ENCODE results near the gene ABCB11. TPM values are rescaled to one million over a fixed set of nuclear protein-coding genes. Genes with fewer than 3 reads are reported as not detected.

Gene ABCB11
- total and polyA plus RNA-seq, 2 donors (not counting 3 experiments of a cell fraction or from before 2014, with no cell fraction given): 0.22 to 0.44 TPM

DNA sequence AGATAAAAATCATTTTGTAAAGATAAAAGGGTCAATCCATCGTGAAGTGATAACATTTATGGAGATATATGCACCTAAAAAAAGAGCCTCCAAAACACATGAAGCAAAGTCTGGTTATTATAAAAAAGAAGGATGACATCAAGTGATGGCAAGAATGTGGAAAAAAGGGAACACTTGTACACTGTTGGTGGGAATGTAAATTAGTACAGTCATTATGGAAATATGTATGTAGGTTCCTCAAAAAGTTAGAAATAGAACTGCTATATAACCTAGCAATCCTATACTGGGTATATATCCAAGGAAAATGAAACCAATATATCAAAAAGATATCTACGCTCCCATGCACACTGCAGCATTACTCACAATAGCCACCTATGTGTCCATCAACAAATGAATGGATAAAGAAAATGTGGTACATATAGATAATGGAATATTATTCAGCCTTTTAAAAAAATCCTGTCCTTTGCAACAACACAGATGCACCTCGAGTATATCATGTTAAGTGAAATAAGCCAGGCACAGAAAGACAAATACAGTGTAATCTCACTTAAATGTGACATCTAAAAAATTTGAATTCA, 28.9 kb downstream of the ABCB11 start:
- Histone ChIP-seq H3K36me3 (ENCODE audit: control insufficient read depth in 2 of 2, extremely low read depth in 1 of 2, insufficient read depth in 2 of 2, low read length in 2 of 2) (no peaks in the 10 kb centered on the region), H3K27me3 (ENCODE audit: control insufficient read depth in 2 of 2, insufficient read depth in 2 of 2, low read length in 2 of 2) (no peaks in the 10 kb centered on the region), H3K27ac (ENCODE audit: insufficient read depth, low read depth, low read length) (peak overlapping the region; percentile 100), H4K20me1 (replicated peaks; ENCODE audit: control insufficient read depth, extremely low read depth, insufficient read depth, low read length) (no peaks in the 10 kb centered on the region), H2AFZ (ENCODE audit: low read depth, low read length) (no peak overlapping the region), H3K4me1 (ENCODE audit: control insufficient read depth, extremely low read depth, insufficient read depth, low read length) (peaks cover 58% of the 10 kb centered on the region), H3K9ac (replicated peaks; ENCODE audit: extremely low read depth, insufficient read depth, low read length) (peak overlapping the region; percentile 96), H3K9me3 (replicated peaks; ENCODE audit: control insufficient read depth, insufficient read depth, low read length) (no peaks in the 10 kb centered on the region), H3K4me2 (ENCODE audit: insufficient read depth, low read length) (peak overlapping the region; percentile 95), H3K9me1 (replicated peaks; ENCODE audit: control insufficient read depth, extremely low read depth, insufficient read depth, low read length) (no peaks in the 10 kb centered on the region), H3K4me3 (replicated peaks in 1 of 3; ENCODE audit: insufficient read depth in 1 of 3, low read depth in 1 of 3, low read length in 3 of 3) (no peak overlapping the region), H3K79me2 (ENCODE audit: control insufficient read depth, insufficient read depth, low read length) (no peaks in the 10 kb centered on the region)
- DNase-seq (ENCODE audit: low read depth, low spot score) (peak; percentile 58), FAIRE-seq (no peak)
- ChIA-PET POLR2A (no interaction called here), CTCF (no interaction called here)
- dilution Hi-C loops (cut with MboI; ENCODE audit: extremely low pct_ligation_motif_present, low sequenced_read_pairs) (no loop called here), intact Hi-C loops (cut with micrococcal nuclease) (no loop called here)
- no TSS peak for BruUV-seq (replicated peaks)
- no peak for TF ChIP-seq JUN (IDR thresholded peaks at IDR 0.05; ENCODE audit: borderline replicate concordance, insufficient read depth, insufficient read length, low read depth)
- TF ChIP-seq POLR2A (IDR thresholded peaks at IDR 0.05; ENCODE audit: low read depth, low read length): peak; percentile 23

- peaks cover 66% of the 10 kb centered on the region for H3K4me1 ChIP-seq (ENCODE audit: control insufficient read depth, extremely low read depth, insufficient read depth, low read length)
- peak; percentile 77 for FAIRE-seq
- peak; percentile 88 for DNase-seq (ENCODE audit: low read depth, low spot score)
- H3K27me3 ChIP-seq (ENCODE audit: control insufficient read depth in 2 of 2, insufficient read depth in 2 of 2, low read length in 2 of 2): no peaks in the 10 kb centered on the region
- peak overlapping the region; percentile 100 for H3K27ac ChIP-seq (ENCODE audit: insufficient read depth, low read depth, low read length)
- peak overlapping the region; percentile 95 for H3K4me2 ChIP-seq (ENCODE audit: insufficient read depth, low read length)
- CTCF ChIA-PET: interaction anchor here (0.7 to 2.1 kb wide), 7 partner anchors 9 to 141 kb away, joined by 3 to 13 read pairs (median 4); partner anchors contain the start of gene DHRS9
- H3K4me3 ChIP-seq (replicated peaks in 1 of 3; ENCODE audit: insufficient read depth in 1 of 3, low read depth in 1 of 3, low read length in 3 of 3): peak overlapping the region in 1 of 3 experiments; percentile 43
- no peaks in the 10 kb centered on the region for H4K20me1 ChIP-seq (replicated peaks; ENCODE audit: control insufficient read depth, extremely low read depth, insufficient read depth, low read length)
- H3K36me3 ChIP-seq (ENCODE audit: control insufficient read depth in 2 of 2, extremely low read depth in 1 of 2, insufficient read depth in 2 of 2, low read length in 2 of 2): no peaks in the 10 kb centered on the region
- no peaks in the 10 kb centered on the region for H3K79me2 ChIP-seq (ENCODE audit: control insufficient read depth, insufficient read depth, low read length)
- H3K9ac ChIP-seq (replicated peaks; ENCODE audit: extremely low read depth, insufficient read depth, low read length): peak overlapping the region; percentile 96
- intact Hi-C loops (cut with micrococcal nuclease) (loop anchor here (1.0 kb wide), 4 partner anchors 9 to 108 kb away; no protein-coding TSS in a partner anchor), dilution Hi-C loops (cut with MboI; ENCODE audit: extremely low pct_ligation_motif_present, low sequenced_read_pairs) (no loop called here)
- H3K9me3 ChIP-seq (replicated peaks; ENCODE audit: control insufficient read depth, insufficient read depth, low read length): no peaks in the 10 kb centered on the region
- H2AFZ ChIP-seq (ENCODE audit: low read depth, low read length): peak overlapping the region; percentile 77
- peak; percentile 72 for TF ChIP-seq FOS (IDR thresholded peaks at IDR 0.05; ENCODE audit: borderline replicate concordance, insufficient read depth, low read length)
- TF ChIP-seq, protein P1, sequence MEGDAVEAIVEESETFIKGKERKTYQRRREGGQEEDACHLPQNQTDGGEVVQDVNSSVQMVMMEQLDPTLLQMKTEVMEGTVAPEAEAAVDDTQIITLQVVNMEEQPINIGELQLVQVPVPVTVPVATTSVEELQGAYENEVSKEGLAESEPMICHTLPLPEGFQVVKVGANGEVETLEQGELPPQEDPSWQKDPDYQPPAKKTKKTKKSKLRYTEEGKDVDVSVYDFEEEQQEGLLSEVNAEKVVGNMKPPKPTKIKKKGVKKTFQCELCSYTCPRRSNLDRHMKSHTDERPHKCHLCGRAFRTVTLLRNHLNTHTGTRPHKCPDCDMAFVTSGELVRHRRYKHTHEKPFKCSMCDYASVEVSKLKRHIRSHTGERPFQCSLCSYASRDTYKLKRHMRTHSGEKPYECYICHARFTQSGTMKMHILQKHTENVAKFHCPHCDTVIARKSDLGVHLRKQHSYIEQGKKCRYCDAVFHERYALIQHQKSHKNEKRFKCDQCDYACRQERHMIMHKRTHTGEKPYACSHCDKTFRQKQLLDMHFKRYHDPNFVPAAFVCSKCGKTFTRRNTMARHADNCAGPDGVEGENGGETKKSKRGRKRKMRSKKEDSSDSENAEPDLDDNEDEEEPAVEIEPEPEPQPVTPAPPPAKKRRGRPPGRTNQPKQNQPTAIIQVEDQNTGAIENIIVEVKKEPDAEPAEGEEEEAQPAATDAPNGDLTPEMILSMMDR (IDR thresholded peaks at IDR 0.05; ENCODE audit: extremely low read depth in 1 of 2, insufficient read depth in 1 of 2, low read depth in 1 of 2, low read length in 2 of 2): no peak
- peak; percentile 48 for TF ChIP-seq POLR2AphosphoS5 (IDR thresholded peaks at IDR 0.05; ENCODE audit: insufficient read depth, low read depth, low read length)
- peak; percentile 72 for TF ChIP-seq JUN (IDR thresholded peaks at IDR 0.05; ENCODE audit: borderline replicate concordance, insufficient read depth, insufficient read length, low read depth)
- TSS peak; percentile 83 for BruUV-seq (replicated peaks)
- POLR2A ChIA-PET: interaction anchor here (1.3 kb wide), 1 partner anchor 9 kb away, joined by 7 read pairs; no protein-coding TSS in a partner anchor
- H3K9me1 ChIP-seq (replicated peaks; ENCODE audit: control insufficient read depth, extremely low read depth, insufficient read depth, low read length): no peaks in the 10 kb centered on the region
Measured at GRCh38 chr2:169001116-169001815, 29.9 kb downstream of the ABCB11 start.

All from endothelial cell of umbilical vein (primary cell).